KOPT-K1 (cell line): ENCODE data around the gene NEURL4.

Experiments
- H3K27ac ChIP-seq: fragments of 200-600 bp; sonication (generic); 2 replicates; pipeline ENCODE4 v1.5.1; 2016; ENCODE audit warnings: antibody characterized with exemption, mild to moderate bottlenecking, low read depth, low read length; ENCODE audit not compliant: poor library complexity, severe bottlenecking
- H3K36me3 ChIP-seq: fragments of 200-600 bp; sonication (generic); 2 replicates; pipeline ENCODE4 v1.5.1; 2017; ENCODE audit warnings: antibody characterized with exemption, mild to moderate bottlenecking, low read length, moderate library complexity; ENCODE audit not compliant: insufficient read depth
- H3K9me3 ChIP-seq: fragments of 200-600 bp; sonication (generic); 2 replicates; pipeline ENCODE4 v1.5.1; 2017; ENCODE audit warnings: antibody characterized with exemption, low read length, mild to moderate bottlenecking; ENCODE audit not compliant: insufficient read depth, poor library complexity, severe bottlenecking

Gene NEURL4

GRCh38 chr17:7289256-7290032, 39.7 kb downstream of the NEURL4 start:
- no peak overlapping the region for H3K27ac ChIP-seq
- no peaks in the 10 kb centered on the region for H3K36me3 ChIP-seq
- no peaks in the 10 kb centered on the region for H3K9me3 ChIP-seq

GRCh38 chr17:7285679-7286078, 43.5 kb downstream of the NEURL4 start:
- H3K36me3 ChIP-seq, result no peaks in the 10 kb centered on the region
- no peak overlapping the region for H3K27ac ChIP-seq
- no peaks in the 10 kb centered on the region for H3K9me3 ChIP-seq

GRCh38 chr17:7284911-7285310, 44.2 kb downstream of the NEURL4 start:
- H3K36me3 ChIP-seq, result no peaks in the 10 kb centered on the region
- no peak overlapping the region for H3K27ac ChIP-seq
- H3K9me3 ChIP-seq, result no peaks in the 10 kb centered on the region

- no peak overlapping the region for H3K27ac ChIP-seq
- H3K9me3 ChIP-seq, result no peaks in the 10 kb centered on the region
- no peaks in the 10 kb centered on the region for H3K36me3 ChIP-seq
These were observed 45.5 kb downstream of the NEURL4 start for GRCh38 chr17:7283471-7284216.

GRCh38 chr17:7282752-7283321, 46.3 kb downstream of the NEURL4 start:
- no peaks in the 10 kb centered on the region for H3K36me3 ChIP-seq
- H3K9me3 ChIP-seq, result no peaks in the 10 kb centered on the region
- no peak overlapping the region for H3K27ac ChIP-seq

GRCh38 chr17:7281953-7282751, 47.0 kb downstream of the NEURL4 start:
- Histone ChIP-seq H3K9me3 (no peaks in the 10 kb centered on the region), H3K27ac (no peak overlapping the region), H3K36me3 (no peaks in the 10 kb centered on the region)

GRCh38 chr17:7281074-7281952, 47.8 kb downstream of the NEURL4 start, which contains the start of gene SLC2A4:
SLC2A4 (plus strand) TSS chr17:7281718; CDS start chr17:7281935, 217 bp downstream.
- Histone ChIP-seq H3K9me3 (no peaks in the 10 kb centered on the region), H3K27ac (no peak within 1 kb of the TSS)

GRCh38 chr17:7280519-7281073, 48.5 kb downstream of the NEURL4 start:
- no peaks in the 10 kb centered on the region for H3K36me3 ChIP-seq
- no peaks in the 10 kb centered on the region for H3K9me3 ChIP-seq
- no peak overlapping the region for H3K27ac ChIP-seq

More at GRCh38 chr17:7281074-7281952, 47.8 kb downstream of the NEURL4 start, which contains the start of gene SLC2A4:
- no peaks in the 10 kb centered on the region for H3K36me3 ChIP-seq

- no peaks in the 10 kb centered on the region for H3K9me3 ChIP-seq
- H3K27ac ChIP-seq, result no peak overlapping the region
- no peaks in the 10 kb centered on the region for H3K36me3 ChIP-seq
These were observed 49.7 kb downstream of the NEURL4 start for GRCh38 chr17:7279448-7279847.

- H3K27ac ChIP-seq, result no peak overlapping the region
- no peaks in the 10 kb centered on the region for H3K36me3 ChIP-seq
- no peaks in the 10 kb centered on the region for H3K9me3 ChIP-seq
These were observed 62.4 kb downstream of the NEURL4 start for GRCh38 chr17:7266784-7267183.
